Suprapubic skin (tissue), 4 donors: ENCODE data around the gene TLCD2. TPM values are rescaled to one million over a fixed set of nuclear protein-coding genes. Genes with fewer than 3 reads are reported as not detected.
"Not testable (repeated sequence)": the region's sequence is repeated elsewhere in the genome, so short reads cannot be mapped to it uniquely, and the experiment has no call there.

Source experiments
- DNase-seq, 2 donors: peaks; one replicate each; pipeline ENCODE4 v3.0.0-alpha.2; 2019; ENCODE audit warnings: low spot score in 2 of 2
- H3K27ac ChIP-seq: fragments of 200-600 bp; sonication (generic); one replicate; pipeline ENCODE4 v1.5.1; 2019
- H3K27me3 ChIP-seq: fragments of 200-600 bp; sonication (generic); one replicate; pipeline ENCODE4 v1.5.1; 2019
- H3K36me3 ChIP-seq: fragments of 200-600 bp; sonication (generic); one replicate; pipeline ENCODE4 v1.5.1; 2019
- H3K4me1 ChIP-seq: fragments of 200-600 bp; sonication (generic); one replicate; pipeline ENCODE4 v1.5.1; 2019
- H3K4me3 ChIP-seq: fragments of 200-600 bp; sonication (generic); one replicate; pipeline ENCODE4 v1.5.1; 2019; ENCODE audit warnings: mild to moderate bottlenecking
- H3K9me3 ChIP-seq: fragments of 200-600 bp; sonication (generic); one replicate; pipeline ENCODE4 v1.5.1; 2019
- CTCF ChIP-seq, 2 donors: fragments of 200-600 bp in 1 of 2; fragments of 450-650 bp in 1 of 2; sonication (generic) in 1 of 2; IDR thresholded peaks; one replicate each; pipeline ENCODE4 v1.5.1; 2016 to 2019; ENCODE audit warnings: antibody characterized with exemption in 2 of 2, mild to moderate bottlenecking in 1 of 2, moderate library complexity in 1 of 2
- EP300 ChIP-seq: sonication (generic); formaldehyde crosslinking; IDR thresholded peaks from one replicate; pipeline ENCODE4 v1.6.1; 2017; ENCODE audit warnings: antibody characterized with exemption
- POLR2A ChIP-seq, 2 donors: fragments of 450-650 bp; IDR thresholded peaks; one replicate each; pipeline ENCODE4 v1.6.1; 2017; ENCODE audit warnings: antibody characterized with exemption in 2 of 2, mild to moderate bottlenecking in 2 of 2, moderate library complexity in 2 of 2
- POLR2AphosphoS5 ChIP-seq, 3 donors: sonication (generic); formaldehyde crosslinking; IDR thresholded peaks; one replicate each; pipeline ENCODE4 v1.6.1; 2017; ENCODE audit warnings: antibody characterized with exemption in 3 of 3
- WGBS: methylation state at CpG from one replicate; pipeline ENCODE4 v1.1.5; 2018; 5-methylcytosine and 5-hydroxymethylcytosine counted together
- total RNA-seq, 4 donors: library from RNA; depleted of rRNA; stranded (reverse); fragments of >200 nt; gene quantifications; one replicate each; pipeline ENCODE4 v1.1.0, GENCODE V29; 2016

The TLCD2 gene
- total RNA-seq, 4 donors from 2014 or later, result 2.2 to 4.6 (median 2.9) TPM

GRCh38 chr17:1724869-1725641 lies 14.9 kb upstream of the TLCD2 start:
- Histone ChIP-seq H3K36me3 (peaks cover 36% of the 10 kb centered on the region), H3K9me3 (no peaks in the 10 kb centered on the region), H3K27me3 (no peaks in the 10 kb centered on the region), H3K27ac (peak overlapping the region; percentile 88), H3K4me3 (peak overlapping the region; percentile 61), H3K4me1 (peaks cover 80% of the 10 kb centered on the region)
- peak in 1 of 2 donors; percentile 73 for DNase-seq
- 38% methylated on average over 13 of the region's 51 CpGs for WGBS
- TF ChIP-seq POLR2AphosphoS5 (IDR thresholded peaks at IDR 0.05) (no peak), CTCF (IDR thresholded peaks at IDR 0.05) (no peak), POLR2A (IDR thresholded peaks at IDR 0.05) (no peak)

DNA sequence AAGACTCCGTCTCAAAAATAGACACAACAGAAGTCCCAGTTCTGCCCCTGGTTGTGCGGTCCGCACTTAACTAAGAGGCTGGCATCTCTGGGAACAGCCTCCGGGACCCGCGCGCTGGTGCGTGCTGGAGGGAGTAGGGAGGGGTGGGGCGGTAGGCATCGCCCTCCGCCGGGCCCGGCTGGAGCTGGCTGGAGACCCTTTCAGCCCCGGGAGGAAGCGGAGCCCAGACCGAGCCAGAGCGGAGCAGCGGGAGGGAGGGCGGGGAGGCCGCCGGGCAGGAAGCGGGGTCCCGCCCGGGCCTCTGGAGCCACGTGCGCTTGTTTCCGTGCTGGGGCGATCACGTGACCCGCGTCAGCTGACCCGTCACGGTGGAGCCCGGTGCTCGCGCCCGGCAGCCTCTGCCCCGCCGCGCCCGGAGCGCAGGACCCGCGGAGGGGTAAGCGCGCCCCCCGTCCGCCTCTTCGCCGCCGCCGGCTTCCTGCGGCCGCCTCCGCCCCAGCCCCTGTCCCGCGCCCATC lies 14.2 kb upstream of the TLCD2 start, which contains the start of gene WDR81:
Gene WDR81, plus strand, starts transcription at position 354 of the 518 bp plus-strand sequence. CDS start 256 bp downstream, outside the sequence.
- peaks cover 36% of the 10 kb centered on the region for H3K36me3 ChIP-seq
- peak within 1 kb of the TSS; percentile 88 for H3K27ac ChIP-seq
- H3K4me1 ChIP-seq, result peaks cover 80% of the 10 kb centered on the region
- DNase-seq, result peak; percentile 96
- 5% methylated on average over 15 of the region's 57 CpGs for WGBS
- H3K27me3 ChIP-seq, result no peaks in the 10 kb centered on the region
- H3K9me3 ChIP-seq, result no peaks in the 10 kb centered on the region
- TF ChIP-seq CTCF (IDR thresholded peaks at IDR 0.05) (no peak), POLR2AphosphoS5 (IDR thresholded peaks at IDR 0.05) (peak in 2 of 3 donors; percentile 12 to 22), POLR2A (IDR thresholded peaks at IDR 0.05) (peak in 1 of 2 donors; percentile 14)
- peak within 1 kb of the TSS; percentile 61 for H3K4me3 ChIP-seq

DNA sequence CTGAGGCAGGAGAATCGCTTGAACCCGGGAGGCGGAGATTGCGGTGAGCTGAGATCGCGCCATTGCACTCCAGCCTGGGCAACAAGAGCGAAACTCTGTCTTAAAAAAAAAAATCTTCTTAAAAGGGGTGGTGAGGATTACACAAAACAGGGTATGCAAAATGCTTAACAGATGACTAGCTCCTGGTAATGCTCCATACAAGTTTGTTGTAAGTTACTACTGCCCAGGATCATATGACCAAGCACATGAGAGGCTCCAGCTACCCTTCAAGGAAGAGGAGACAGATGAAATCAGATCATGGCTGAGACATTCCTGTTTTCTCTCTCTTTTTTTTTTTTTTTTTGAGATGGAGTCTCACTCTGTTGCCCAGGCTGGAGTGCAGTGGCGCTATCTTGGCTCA lies 11.8 kb upstream of the TLCD2 start:
- H3K4me1 ChIP-seq, result peaks cover 83% of the 10 kb centered on the region
- not testable (repeated sequence) for H3K4me3 ChIP-seq, DNase-seq, H3K27me3 ChIP-seq, H3K9me3 ChIP-seq
- WGBS, result 80% methylated on average over 8 of the region's 8 CpGs
- H3K27ac ChIP-seq, result peak overlapping the region; percentile 88
- H3K36me3 ChIP-seq, result peaks cover 13% of the 10 kb centered on the region

- H3K27ac ChIP-seq, result no peak overlapping the region
- 39% methylated on average over 11 of the region's 11 CpGs for WGBS
Observed at GRCh38 chr17:1720856-1721386, 10.7 kb upstream of the TLCD2 start.

GRCh38 chr17:1718362-1719165 lies 8.4 kb upstream of the TLCD2 start:
- Histone ChIP-seq H3K9me3 (no peaks in the 10 kb centered on the region), H3K4me1 (peaks cover 74% of the 10 kb centered on the region), H3K36me3 (peaks cover 1% of the 10 kb centered on the region), H3K27ac (peak overlapping the region; percentile 99), H3K4me3 (no peak overlapping the region), H3K27me3 (no peaks in the 10 kb centered on the region)
- peak in 1 of 2 donors; percentile 64 for DNase-seq
- 76% methylated on average over 19 of the region's 19 CpGs for WGBS
- TF ChIP-seq POLR2AphosphoS5 (IDR thresholded peaks at IDR 0.05), result no peak
- TF ChIP-seq EP300, result no peak
- no peak for TF ChIP-seq CTCF (IDR thresholded peaks at IDR 0.05)
- no peak for TF ChIP-seq POLR2A (IDR thresholded peaks at IDR 0.05)

More at GRCh38 chr17:1720856-1721386, 10.7 kb upstream of the TLCD2 start:
- Histone ChIP-seq H3K4me1 (peaks cover 77% of the 10 kb centered on the region), H3K36me3 (peaks cover 2% of the 10 kb centered on the region), H3K9me3 (no peaks in the 10 kb centered on the region), H3K4me3 (no peak overlapping the region), H3K27me3 (no peaks in the 10 kb centered on the region)
- TF ChIP-seq POLR2A (IDR thresholded peaks at IDR 0.05) (no peak), CTCF (IDR thresholded peaks at IDR 0.05) (peak; percentile 91 to 94)
- DNase-seq, result peak in 1 of 2 donors; percentile 76
